Glutamatergic neuron (in vitro differentiated cells): ENCODE measurements around the gene EXOSC7. TPM values are rescaled to one million over a fixed set of nuclear protein-coding genes. Genes with fewer than 3 reads are reported as not detected.

Experiments used
- DNase-seq: peaks from one replicate; pipeline ENCODE4 v3.0.0; 2022
- H3K27ac Mint-ChIP-seq: one replicate; pipeline ENCODE4 v1.8.0; 2020; ENCODE audit warnings: mild to moderate bottlenecking, mixed read lengths, inconsistent platforms; ENCODE audit not compliant: unreplicated experiment
- H3K27me3 Mint-ChIP-seq: one replicate; pipeline ENCODE4 v1.8.0; 2020; ENCODE audit warnings: mild to moderate bottlenecking, moderate library complexity, mixed read lengths, inconsistent platforms; ENCODE audit not compliant: unreplicated experiment
- H3K36me3 Mint-ChIP-seq: one replicate; pipeline ENCODE4 v1.8.0; 2020; ENCODE audit warnings: mild to moderate bottlenecking, mixed read lengths, inconsistent platforms; ENCODE audit not compliant: unreplicated experiment
- H3K4me1 Mint-ChIP-seq: one replicate; pipeline ENCODE4 v1.8.0; 2020; ENCODE audit warnings: mild to moderate bottlenecking, low read depth, mixed read lengths, inconsistent platforms; ENCODE audit not compliant: unreplicated experiment
- H3K4me3 Mint-ChIP-seq: one replicate; pipeline ENCODE4 v1.8.0; 2020; ENCODE audit warnings: mild to moderate bottlenecking, mixed read lengths, inconsistent platforms; ENCODE audit not compliant: unreplicated experiment
- H3K9me3 Mint-ChIP-seq: one replicate; pipeline ENCODE4 v1.8.0; 2020; ENCODE audit warnings: mild to moderate bottlenecking, moderate library complexity, mixed read lengths, inconsistent platforms; ENCODE audit not compliant: unreplicated experiment
- total RNA-seq: library from RNA; stranded (reverse); fragmentation: NEBNext Ultra II Directional; extraction: Animal tissue kit (Norgen Biotek cat#: 25700); gene quantifications from one replicate; pipeline ENCODE4 v1.2.1, GENCODE V29; 2021; ENCODE audit not compliant: unreplicated experiment
- TF ChIP-seq, protein P1 (sequence below): fragments of 200-600 bp; sonication (generic); IDR thresholded peaks from one replicate; pipeline ENCODE4 v1.5.0; 2021; ENCODE audit not compliant: partially characterized antibody, unreplicated experiment

Gene EXOSC7
- total RNA-seq, 1 donor from 2014 or later, result 30.9 TPM

DNA sequence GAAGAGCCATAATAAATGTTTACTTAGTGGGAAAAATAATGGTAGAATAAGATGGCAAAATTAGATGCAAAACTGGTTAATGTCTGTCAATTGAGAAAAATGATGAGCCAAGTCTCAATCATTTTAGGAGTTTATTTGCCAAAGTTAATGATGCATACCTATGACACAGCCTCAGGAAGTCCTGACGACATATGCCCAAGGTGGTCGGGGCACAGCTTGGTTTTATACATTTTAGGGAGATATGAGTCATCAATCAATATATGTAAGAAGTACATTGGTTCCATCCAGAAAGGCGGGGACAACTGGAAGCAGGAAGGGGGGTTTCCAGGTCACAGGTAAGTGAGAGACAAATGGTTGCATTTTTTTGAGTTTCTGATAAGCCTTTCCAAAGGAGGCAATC lies 81.5 kb downstream of the EXOSC7 start:
- no peak for DNase-seq
- H3K27ac Mint-ChIP-seq, result no peak overlapping the region
- no peaks in the 10 kb centered on the region for H3K27me3 Mint-ChIP-seq

DNA sequence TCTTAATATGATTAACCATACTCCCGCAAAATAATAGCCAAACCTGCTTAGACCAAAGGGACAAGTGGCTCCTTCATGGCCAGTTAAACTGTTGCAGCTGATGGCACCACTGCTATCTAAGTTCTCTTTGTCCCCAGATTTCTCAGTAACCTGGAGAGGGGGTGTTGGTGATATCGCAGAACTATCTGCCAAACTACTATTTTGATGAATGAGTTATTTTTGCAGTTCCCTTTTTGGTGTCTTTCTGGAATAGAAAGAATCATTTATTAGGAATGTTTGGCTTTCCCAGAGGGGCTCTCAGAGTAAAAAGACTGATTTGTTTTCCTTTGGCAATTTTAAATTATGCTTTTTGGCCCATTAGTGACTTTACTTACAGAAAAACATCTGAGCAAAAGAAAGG lies 83.1 kb downstream of the EXOSC7 start:
- DNase-seq, result no peak
- TF ChIP-seq, protein P1, sequence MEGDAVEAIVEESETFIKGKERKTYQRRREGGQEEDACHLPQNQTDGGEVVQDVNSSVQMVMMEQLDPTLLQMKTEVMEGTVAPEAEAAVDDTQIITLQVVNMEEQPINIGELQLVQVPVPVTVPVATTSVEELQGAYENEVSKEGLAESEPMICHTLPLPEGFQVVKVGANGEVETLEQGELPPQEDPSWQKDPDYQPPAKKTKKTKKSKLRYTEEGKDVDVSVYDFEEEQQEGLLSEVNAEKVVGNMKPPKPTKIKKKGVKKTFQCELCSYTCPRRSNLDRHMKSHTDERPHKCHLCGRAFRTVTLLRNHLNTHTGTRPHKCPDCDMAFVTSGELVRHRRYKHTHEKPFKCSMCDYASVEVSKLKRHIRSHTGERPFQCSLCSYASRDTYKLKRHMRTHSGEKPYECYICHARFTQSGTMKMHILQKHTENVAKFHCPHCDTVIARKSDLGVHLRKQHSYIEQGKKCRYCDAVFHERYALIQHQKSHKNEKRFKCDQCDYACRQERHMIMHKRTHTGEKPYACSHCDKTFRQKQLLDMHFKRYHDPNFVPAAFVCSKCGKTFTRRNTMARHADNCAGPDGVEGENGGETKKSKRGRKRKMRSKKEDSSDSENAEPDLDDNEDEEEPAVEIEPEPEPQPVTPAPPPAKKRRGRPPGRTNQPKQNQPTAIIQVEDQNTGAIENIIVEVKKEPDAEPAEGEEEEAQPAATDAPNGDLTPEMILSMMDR, result no peak
- H3K9me3 Mint-ChIP-seq, result no peaks in the 10 kb centered on the region
- H3K36me3 Mint-ChIP-seq, result no peaks in the 10 kb centered on the region
- no peak overlapping the region for H3K4me3 Mint-ChIP-seq
- no peak overlapping the region for H3K27ac Mint-ChIP-seq
- no peaks in the 10 kb centered on the region for H3K4me1 Mint-ChIP-seq
- no peaks in the 10 kb centered on the region for H3K27me3 Mint-ChIP-seq

More for the DNA sequence above, 81.5 kb downstream of the EXOSC7 start:
- Mint-ChIP-seq H3K4me3 (no peak overlapping the region), H3K4me1 (peaks cover 3% of the 10 kb centered on the region), H3K9me3 (peaks cover 2% of the 10 kb centered on the region), H3K36me3 (no peaks in the 10 kb centered on the region)
- TF ChIP-seq, protein P1, result no peak

DNA sequence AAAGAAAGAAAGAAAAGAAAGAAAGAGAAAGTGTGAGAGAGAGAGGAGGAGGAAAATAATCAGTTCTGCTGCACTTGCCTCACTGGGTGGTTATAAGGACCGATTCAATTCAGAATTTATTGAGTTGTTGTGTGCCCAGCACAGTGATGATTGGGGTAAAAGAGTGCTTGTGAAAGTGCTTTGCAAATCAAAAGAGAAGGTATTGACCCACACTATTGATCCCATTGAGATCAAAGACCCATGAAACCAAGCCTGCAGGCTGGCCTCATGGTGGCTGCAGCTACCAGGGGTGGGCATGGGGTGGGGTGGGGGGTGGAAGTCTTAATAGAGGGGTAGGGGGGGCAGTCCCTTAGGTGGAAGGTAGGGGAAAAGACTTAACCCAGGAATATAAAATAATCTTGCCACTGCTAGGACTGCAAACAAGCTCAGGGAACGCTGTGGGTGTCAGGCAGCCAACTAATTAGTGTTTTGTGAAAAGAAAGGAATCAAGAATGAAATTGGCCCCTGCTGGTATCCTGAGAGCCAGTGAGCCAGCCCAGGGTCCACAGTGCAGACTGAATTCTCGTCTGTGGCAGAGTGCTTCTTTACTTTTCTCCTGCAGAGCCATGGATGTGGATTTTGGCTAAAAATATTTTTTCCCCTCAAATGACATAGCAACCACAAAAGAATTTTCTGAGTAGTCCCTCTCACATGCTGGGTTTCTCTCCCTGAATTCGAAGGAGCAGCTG lies 84.3 kb downstream of the EXOSC7 start:
- no peak overlapping the region for H3K27ac Mint-ChIP-seq
- DNase-seq, result no peak
- H3K9me3 Mint-ChIP-seq, result no peaks in the 10 kb centered on the region
- H3K4me1 Mint-ChIP-seq, result no peaks in the 10 kb centered on the region
- no peak overlapping the region for H3K4me3 Mint-ChIP-seq
- no peaks in the 10 kb centered on the region for H3K36me3 Mint-ChIP-seq
- TF ChIP-seq, protein P1, result no peak
- H3K27me3 Mint-ChIP-seq, result peaks cover 2% of the 10 kb centered on the region

Other genes with a start within 250 kb of the EXOSC7 start
- 6.2 TPM for gene ZNF501, start 246.6 kb upstream of the EXOSC7 start, total RNA-seq
- gene KIAA1143, start 214.6 kb upstream of the EXOSC7 start, total RNA-seq, result 23.0 TPM
- gene KIF15, start 214.4 kb upstream of the EXOSC7 start, total RNA-seq, result 5.8 TPM
- 9.6 TPM for gene TMEM42, start 114.3 kb upstream of the EXOSC7 start, total RNA-seq
- gene TGM4, start 101.6 kb upstream of the EXOSC7 start, total RNA-seq, result not detected
- gene ZDHHC3, start 70 bp upstream of the EXOSC7 start, total RNA-seq, result 52.4 TPM
- gene CLEC3B, start 50.1 kb downstream of the EXOSC7 start, total RNA-seq, result not detected
- 0.71 TPM for gene CDCP1, start 170.1 kb downstream of the EXOSC7 start, total RNA-seq